NCI-H345 treated with DMSO at 0.1 percent for 48 hours (cell line): ENCODE measurements around the gene TBCEL.
A peak's percentile ranks its signal among the peaks of the same experiment; 100 is the strongest.

Source experiments
- DNase-seq: peaks from one replicate; lab custom pipeline; 2025; ENCODE audit not compliant: unreplicated experiment; lab: John Stamatoyannopoulos, UW

The TBCEL gene

DNA sequence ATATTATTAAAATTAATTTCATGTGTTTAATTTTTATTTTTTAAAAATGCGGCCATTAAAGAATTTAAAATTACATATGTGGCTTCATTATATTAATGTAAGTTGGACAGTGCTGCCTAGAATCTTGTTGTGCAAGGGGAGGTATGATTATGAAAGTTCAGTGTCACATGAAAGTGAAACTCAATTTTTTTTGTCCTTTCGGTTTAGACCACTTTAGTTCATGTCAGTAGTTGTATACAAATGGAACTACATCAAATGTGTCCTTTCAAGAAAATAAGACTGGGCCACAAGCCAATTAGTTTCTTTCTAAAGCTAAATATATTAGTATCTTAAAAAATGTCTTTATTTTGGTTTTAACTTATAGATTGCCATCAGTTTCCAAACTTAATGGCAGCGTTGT lies 35.7 kb downstream of the TBCEL start:
- no peak for DNase-seq

DNA sequence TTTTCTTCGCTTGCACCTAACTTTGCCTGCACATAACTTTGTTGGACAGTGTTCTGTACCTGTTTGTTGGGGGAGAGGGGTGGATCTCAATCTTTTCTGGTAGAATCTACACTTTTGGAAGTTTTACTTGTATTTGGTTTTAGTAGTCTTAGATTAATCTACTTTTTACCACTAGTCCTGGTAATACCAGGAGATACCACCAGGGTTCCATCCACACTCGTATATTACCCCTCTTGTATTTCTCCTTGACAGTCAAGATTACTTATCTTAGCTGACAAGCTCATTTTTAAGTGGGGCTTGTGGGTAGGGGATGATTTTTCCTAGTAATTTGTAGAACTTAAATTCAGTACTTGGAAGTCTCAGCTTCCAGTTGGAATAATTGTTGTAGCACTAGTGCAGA lies 39.8 kb downstream of the TBCEL start:
- no peak for DNase-seq

DNA sequence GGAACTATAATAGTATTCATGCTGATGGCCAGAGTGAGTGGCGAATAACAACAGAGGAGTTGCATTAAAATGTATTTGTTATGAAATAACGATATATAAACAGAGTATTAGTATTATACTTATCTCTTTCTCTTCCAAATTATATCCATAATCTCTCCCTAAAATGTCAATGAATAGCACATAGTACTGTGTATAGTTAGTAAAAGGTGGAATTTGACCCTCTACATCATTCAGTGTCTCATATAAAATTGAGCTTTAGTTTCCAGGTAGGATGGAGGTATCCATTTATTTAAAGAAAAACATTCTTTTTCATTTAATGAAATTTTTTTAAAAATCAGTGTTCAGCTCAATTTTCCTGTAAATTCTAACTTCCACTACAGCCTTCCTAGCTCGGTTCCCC lies 42.7 kb downstream of the TBCEL start:
- no peak for DNase-seq

- no peak for DNase-seq
Observed at GRCh38 chr11:121067026-121067425, 43.1 kb downstream of the TBCEL start.

DNA sequence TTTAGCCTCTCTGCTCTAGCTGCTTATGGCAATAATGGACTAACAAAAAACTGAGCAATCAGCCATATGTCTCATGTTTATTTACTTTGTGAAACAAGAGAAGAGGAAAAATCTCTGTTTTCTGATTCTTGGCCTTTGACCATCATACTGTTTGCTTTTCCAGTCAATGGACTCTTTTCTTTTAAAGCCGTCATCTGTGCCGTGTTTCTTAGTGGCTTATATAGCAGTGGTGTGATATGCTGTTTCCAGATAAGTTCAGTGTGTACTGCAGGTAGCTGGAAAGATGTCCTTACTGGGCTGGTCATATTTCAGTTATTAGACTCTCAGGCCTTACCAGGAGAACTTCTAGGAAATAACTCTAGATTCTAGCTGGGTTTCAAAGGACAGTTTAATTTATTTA lies 43.6 kb downstream of the TBCEL start:
- peak; percentile 57 for DNase-seq

- DNase-seq: no peak
Observed at GRCh38 chr11:121067962-121068647, 44.2 kb downstream of the TBCEL start.

GRCh38 chr11:121068787-121069186 lies 44.9 kb downstream of the TBCEL start:
- DNase-seq: no peak

- no peak for DNase-seq
Observed at GRCh38 chr11:121070951-121071845, 47.3 kb downstream of the TBCEL start.

- DNase-seq: no peak
Observed at GRCh38 chr11:121071846-121072450, 48.0 kb downstream of the TBCEL start.

DNA sequence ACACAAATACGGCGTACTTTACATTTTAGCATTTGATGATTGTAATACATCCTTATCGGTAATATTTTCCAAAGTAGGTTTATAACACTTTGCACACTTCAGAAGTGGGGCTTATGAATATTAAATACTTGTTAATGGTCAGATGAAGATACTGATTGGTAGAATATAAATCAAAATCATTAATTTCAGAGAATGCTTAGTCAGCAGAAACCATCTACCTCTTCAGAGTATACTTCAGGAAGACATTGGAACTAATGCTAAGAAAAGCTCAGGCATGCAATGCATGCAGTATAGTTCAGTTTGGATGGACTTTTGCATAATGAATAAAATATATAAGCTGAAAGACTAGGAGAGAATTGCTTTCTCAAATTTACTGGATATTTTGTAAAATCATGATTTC lies 57.4 kb downstream of the TBCEL start:
- no peak for DNase-seq

- DNase-seq: no peak
Observed at GRCh38 chr11:121082219-121082618, 58.3 kb downstream of the TBCEL start.

DNA sequence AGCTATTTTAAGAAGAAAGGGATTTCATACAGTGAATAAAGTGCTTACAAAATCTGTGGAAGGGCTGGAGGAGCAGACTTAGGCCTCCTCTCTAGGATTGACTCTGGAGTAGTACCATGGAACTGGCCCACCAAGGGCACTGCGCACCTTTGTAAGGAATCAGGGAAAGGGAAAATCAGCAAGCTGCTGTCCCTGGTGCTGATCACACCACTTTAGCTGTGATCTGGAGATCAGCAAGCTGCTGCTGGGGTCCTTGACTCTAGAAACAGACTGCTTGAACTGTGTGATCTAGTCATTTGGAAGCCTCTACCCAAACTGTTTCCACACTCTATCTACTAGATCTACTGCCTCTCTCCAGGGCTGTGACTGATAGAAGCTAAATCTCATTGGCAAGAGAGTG lies 58.8 kb downstream of the TBCEL start:
- DNase-seq: no peak

DNA sequence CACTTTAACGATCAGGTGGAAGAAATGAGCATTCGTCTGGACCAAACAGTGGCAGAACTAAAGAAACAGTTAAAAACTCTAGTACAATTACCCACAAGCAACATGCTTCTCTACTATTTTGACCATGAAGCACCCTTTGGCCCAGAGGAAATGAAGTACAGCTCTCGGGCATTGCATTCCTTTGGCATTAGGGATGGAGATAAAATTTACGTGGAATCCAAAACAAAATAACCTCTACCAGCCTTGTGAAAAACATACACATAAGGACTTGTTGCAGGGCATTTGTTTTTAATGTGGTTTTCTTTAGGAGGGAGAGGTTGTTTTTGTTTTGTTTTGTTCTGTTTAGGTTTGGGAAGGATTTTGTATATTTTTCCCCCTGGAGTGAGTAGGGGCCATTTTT lies 63.0 kb downstream of the TBCEL start:
- DNase-seq: no peak

- no peak for DNase-seq
Observed at GRCh38 chr11:121089566-121089965, 65.7 kb downstream of the TBCEL start.

DNA sequence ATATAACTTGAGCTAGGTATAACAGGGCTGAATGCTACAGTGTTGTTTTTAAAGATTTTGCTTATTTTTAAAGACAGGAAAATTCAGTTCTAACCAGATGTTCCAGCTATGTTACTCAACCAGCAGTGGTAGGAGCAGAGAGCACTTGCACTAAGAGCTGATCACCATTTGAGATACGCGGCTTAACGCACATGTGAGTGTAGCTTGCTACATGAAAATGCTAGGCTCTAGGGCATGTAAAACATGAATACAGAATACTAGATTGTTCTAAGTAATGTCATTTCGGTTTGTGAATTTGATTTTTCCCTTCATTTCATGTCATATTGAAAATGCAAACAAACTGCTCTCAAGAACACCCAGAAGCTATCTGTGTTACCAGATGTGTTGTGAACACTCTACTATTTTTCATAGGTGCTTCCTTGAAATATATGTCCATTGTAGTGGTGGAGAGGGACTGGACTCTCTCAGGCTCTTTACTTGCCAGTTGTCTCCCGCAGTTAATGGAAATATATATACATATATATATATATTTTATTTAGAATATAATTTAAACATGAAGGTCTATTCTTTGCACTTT lies 66.3 kb downstream of the TBCEL start:
- no peak for DNase-seq

- no peak for DNase-seq
Observed at GRCh38 chr11:121091492-121092152, 67.7 kb downstream of the TBCEL start.

GRCh38 chr11:121095561-121095960 lies 71.7 kb downstream of the TBCEL start:
- DNase-seq: no peak

GRCh38 chr11:121099364-121099763 lies 75.5 kb downstream of the TBCEL start:
- no peak for DNase-seq

- DNase-seq: no peak
Observed at GRCh38 chr11:121099885-121100284, 76.0 kb downstream of the TBCEL start.

DNA sequence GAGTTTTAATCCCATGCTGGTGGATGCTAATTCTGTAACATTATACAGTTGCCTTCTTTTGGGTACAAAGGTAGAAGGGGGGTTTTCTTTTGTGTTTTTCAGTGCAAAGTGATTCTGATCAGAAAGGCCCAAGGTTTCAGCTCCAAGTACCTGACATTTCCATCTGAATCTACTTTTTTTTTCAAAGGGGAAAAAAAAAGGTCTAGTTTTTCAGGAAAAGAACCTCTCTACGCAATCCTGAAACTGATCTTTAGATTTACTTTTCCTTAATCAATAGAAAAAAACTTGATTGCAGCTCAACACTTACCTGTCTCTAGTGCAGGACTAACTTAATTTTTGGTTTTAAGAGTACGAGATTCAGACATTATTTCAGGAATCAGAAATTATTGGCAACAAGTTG lies 77.0 kb downstream of the TBCEL start, which contains the start of gene TECTA:
Gene TECTA (plus strand): TSS at position 301 of the 400 bp plus-strand sequence. CDS start 1,423 bp downstream, outside the sequence.
- no peak for DNase-seq

- no peak for DNase-seq
Observed at GRCh38 chr11:121104312-121104762, 80.4 kb downstream of the TBCEL start.
